ENCODE measurements around the gene ABITRAM. TPM values are rescaled to one million over a fixed set of nuclear protein-coding genes. Genes with fewer than 3 reads are reported as not detected.

ABITRAM gene
- total RNA-seq, 1 experiment from 2014 or later, result 5.2 TPM

Other genes starting within 250 kb of the ABITRAM start
- gene ACTL7B, start 78.4 kb upstream of the ABITRAM start, total RNA-seq (2014; rRNA removed; shearing (Covaris generic)), result not detected in 2 replicates
- not detected in 2 replicates for gene ACTL7A, start 72.1 kb upstream of the ABITRAM start, total RNA-seq (2014; rRNA removed; shearing (Covaris generic))
- gene ELP1, start 276 bp upstream of the ABITRAM start, total RNA-seq (2014; rRNA removed; shearing (Covaris generic)), result 28.7 and 28.9 TPM in 2 replicates
- gene CTNNAL1, start 79.1 kb downstream of the ABITRAM start, total RNA-seq (2014; rRNA removed; shearing (Covaris generic)), result 73.6 and 81.0 TPM in 2 replicates
- 30.4 and 46.2 TPM in 2 replicates for gene TMEM245, start 185.5 kb downstream of the ABITRAM start, total RNA-seq (2014; rRNA removed; shearing (Covaris generic))
- 0.14 and 0.18 TPM in 2 replicates for gene FRRS1L, start 232.8 kb downstream of the ABITRAM start, total RNA-seq (2014; rRNA removed; shearing (Covaris generic))